Measurements from ENCODE around the gene SHROOM3. TPM values are rescaled to one million over a fixed set of nuclear protein-coding genes. Genes with fewer than 3 reads are reported as not detected.

Gene SHROOM3
- total and polyA plus RNA-seq, 2 donors from 2014 or later, result 5.5 to 67.3 TPM

DNA sequence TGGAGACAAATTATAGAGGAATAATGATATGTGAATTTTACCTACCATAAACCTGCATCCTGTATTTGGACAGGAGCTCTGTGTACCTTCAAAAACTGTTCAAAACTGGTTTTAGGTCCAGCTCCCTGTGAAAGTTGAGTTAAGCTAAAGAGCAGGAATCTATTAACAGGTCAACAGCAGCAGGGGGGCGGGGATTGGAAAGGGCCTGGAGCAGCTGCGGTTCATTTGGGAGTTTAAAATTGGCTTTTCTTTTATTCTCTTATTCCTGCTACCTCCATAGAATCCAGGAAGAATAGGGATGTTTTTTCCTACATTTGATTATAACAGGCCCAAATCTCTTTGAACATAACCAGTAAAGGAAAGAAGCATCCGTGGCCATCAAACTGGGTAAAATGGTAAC, 23.8 kb downstream of the SHROOM3 start:
- H3K27me3 ChIP-seq (ENCODE audit: control insufficient read depth, insufficient read depth, low read length), result no peaks in the 10 kb centered on the region
- DNase-seq (peak in 3 of 5 donors; percentile 33 to 72 (median 51)), FAIRE-seq (no peak)
- TF ChIP-seq, protein P1, sequence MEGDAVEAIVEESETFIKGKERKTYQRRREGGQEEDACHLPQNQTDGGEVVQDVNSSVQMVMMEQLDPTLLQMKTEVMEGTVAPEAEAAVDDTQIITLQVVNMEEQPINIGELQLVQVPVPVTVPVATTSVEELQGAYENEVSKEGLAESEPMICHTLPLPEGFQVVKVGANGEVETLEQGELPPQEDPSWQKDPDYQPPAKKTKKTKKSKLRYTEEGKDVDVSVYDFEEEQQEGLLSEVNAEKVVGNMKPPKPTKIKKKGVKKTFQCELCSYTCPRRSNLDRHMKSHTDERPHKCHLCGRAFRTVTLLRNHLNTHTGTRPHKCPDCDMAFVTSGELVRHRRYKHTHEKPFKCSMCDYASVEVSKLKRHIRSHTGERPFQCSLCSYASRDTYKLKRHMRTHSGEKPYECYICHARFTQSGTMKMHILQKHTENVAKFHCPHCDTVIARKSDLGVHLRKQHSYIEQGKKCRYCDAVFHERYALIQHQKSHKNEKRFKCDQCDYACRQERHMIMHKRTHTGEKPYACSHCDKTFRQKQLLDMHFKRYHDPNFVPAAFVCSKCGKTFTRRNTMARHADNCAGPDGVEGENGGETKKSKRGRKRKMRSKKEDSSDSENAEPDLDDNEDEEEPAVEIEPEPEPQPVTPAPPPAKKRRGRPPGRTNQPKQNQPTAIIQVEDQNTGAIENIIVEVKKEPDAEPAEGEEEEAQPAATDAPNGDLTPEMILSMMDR (IDR thresholded peaks at IDR 0.05; ENCODE audit: borderline replicate concordance, extremely low read depth, insufficient read depth), result no peak
- no peaks in the 10 kb centered on the region for H3K36me3 ChIP-seq (ENCODE audit: control insufficient read depth in 2 of 3, insufficient read depth in 3 of 3, low read length in 3 of 3)
- H3K9me3 ChIP-seq (ENCODE audit: control insufficient read depth in 2 of 3, insufficient read depth in 1 of 3, low read length in 3 of 3), result peaks cover 0 to 5% (median 0%) of the 10 kb centered on the region in 3 donors
- peak overlapping the region in 1 of 3 donors; percentile 24 for H3K4me3 ChIP-seq (ENCODE audit: low read length in 3 of 3)
- peaks cover 0 to 5% (median 3%) of the 10 kb centered on the region in 3 donors for H3K4me1 ChIP-seq (ENCODE audit: control insufficient read depth in 2 of 3, insufficient read depth in 2 of 3, low read depth in 1 of 3, low read length in 3 of 3)
- intact Hi-C loops (cut with DNase I), result no loop called here
- H3K27ac ChIP-seq (ENCODE audit: low read depth in 2 of 2, low read length in 2 of 2), result peak overlapping the region in 1 of 2 donors; percentile 41
- peak overlapping the region in 1 of 3 donors; percentile 29 for H3K9ac ChIP-seq (ENCODE audit: low read length in 3 of 3)

DNA sequence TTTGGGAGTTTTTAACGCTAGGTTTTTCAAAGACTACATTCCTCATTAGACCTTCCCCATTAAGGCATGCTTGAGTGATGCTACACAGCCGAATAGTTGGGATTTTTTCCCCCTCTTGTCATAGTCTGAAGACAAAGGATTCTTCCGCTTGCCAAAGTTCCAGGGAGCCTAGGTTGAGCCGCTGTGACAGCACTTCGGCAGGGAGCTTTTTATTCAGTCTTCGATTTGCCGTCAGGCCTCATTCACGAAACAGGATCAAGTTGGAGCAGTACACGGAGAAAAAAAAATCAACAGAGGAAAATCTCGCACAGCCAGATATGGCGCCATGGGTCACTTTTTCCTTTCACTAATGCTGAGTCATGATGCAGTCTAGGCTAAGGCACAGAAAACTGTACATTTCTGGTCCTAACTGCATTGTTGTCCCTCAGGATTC, 24.3 kb downstream of the SHROOM3 start:
- Histone ChIP-seq H3K4me3 (ENCODE audit: low read length in 3 of 3) (peak overlapping the region in 2 of 3 donors; percentile 13 to 24), H3K27ac (ENCODE audit: low read depth in 2 of 2, low read length in 2 of 2) (peak overlapping the region; percentile 61 to 74), H3K4me1 (ENCODE audit: control insufficient read depth in 2 of 3, insufficient read depth in 2 of 3, low read depth in 1 of 3, low read length in 3 of 3) (peaks cover 0 to 5% (median 3%) of the 10 kb centered on the region in 3 donors), H3K9ac (ENCODE audit: low read length in 3 of 3) (peak overlapping the region in 1 of 3 donors; percentile 29), H3K36me3 (ENCODE audit: control insufficient read depth in 2 of 3, insufficient read depth in 3 of 3, low read length in 3 of 3) (no peaks in the 10 kb centered on the region), H3K27me3 (ENCODE audit: control insufficient read depth, insufficient read depth, low read length) (no peaks in the 10 kb centered on the region), H3K9me3 (ENCODE audit: control insufficient read depth in 2 of 3, insufficient read depth in 1 of 3, low read length in 3 of 3) (peaks cover 0 to 7% (median 0%) of the 10 kb centered on the region in 3 donors)
- DNase-seq (peak in 3 of 5 donors; percentile 33 to 80 (median 77)), FAIRE-seq (no peak)
- TF ChIP-seq, protein P1 (IDR thresholded peaks at IDR 0.05; ENCODE audit: borderline replicate concordance, extremely low read depth, insufficient read depth), result no peak
- intact Hi-C loops (cut with DNase I), result no loop called here

DNA sequence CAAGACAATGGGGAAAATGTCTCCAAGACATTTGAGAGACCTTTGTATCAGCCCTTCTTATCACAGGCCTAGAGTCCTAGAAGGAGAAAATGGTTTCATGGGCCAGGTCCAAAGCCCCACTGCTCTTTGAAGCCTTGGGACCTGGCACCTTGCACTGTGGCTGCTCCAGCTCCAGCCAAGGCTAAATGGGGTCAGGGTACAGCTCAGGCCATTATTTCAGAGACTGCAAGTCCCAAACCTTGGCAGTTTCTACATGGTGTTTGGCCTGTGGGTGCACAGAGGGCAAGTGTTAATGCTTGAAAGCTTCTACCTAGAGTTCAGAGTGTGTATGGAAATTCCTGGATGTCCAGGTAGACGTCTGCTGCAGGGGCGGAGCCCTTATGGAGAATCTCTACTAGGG, 28.5 kb downstream of the SHROOM3 start:
- intact Hi-C loops (cut with DNase I), result no loop called here
- Histone ChIP-seq H3K27me3 (ENCODE audit: control insufficient read depth, insufficient read depth, low read length) (no peaks in the 10 kb centered on the region), H3K4me3 (ENCODE audit: low read length in 3 of 3) (no peak overlapping the region), H3K4me1 (ENCODE audit: control insufficient read depth in 2 of 3, insufficient read depth in 2 of 3, low read depth in 1 of 3, low read length in 3 of 3) (peaks cover 0 to 5% (median 3%) of the 10 kb centered on the region in 3 donors), H3K9ac (ENCODE audit: low read length in 3 of 3) (no peak overlapping the region), H3K36me3 (ENCODE audit: control insufficient read depth in 2 of 3, insufficient read depth in 3 of 3, low read length in 3 of 3) (no peaks in the 10 kb centered on the region), H3K9me3 (ENCODE audit: control insufficient read depth in 2 of 3, insufficient read depth in 1 of 3, low read length in 3 of 3) (peaks cover 0 to 7% (median 0%) of the 10 kb centered on the region in 3 donors), H3K27ac (ENCODE audit: low read depth in 2 of 2, low read length in 2 of 2) (no peak overlapping the region)
- FAIRE-seq (no peak), DNase-seq (no peak)
- TF ChIP-seq, protein P1 (IDR thresholded peaks at IDR 0.05; ENCODE audit: borderline replicate concordance, extremely low read depth, insufficient read depth), result no peak

DNA sequence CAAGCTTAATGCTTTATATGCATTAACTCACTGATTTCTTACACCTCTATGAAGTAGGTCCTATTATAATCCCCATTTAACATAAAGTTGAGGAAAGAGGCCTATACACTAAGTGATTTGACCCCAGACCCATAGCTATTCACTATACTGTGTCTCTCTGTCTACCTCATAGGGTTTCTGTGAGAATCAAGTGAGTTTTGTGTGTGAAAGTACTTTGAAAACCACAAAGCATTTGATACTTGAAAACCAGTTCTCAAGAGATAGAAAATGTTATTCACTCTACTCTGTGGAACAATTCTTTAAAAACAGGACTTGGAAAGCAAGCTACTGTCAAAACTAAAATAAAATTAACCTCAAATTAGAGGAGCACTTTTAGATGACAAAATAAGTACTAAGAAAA, 35.0 kb downstream of the SHROOM3 start:
- H3K27ac ChIP-seq (ENCODE audit: low read depth in 2 of 2, low read length in 2 of 2), result no peak overlapping the region
- no peak overlapping the region for H3K4me3 ChIP-seq (ENCODE audit: low read length in 3 of 3)
- H3K9me3 ChIP-seq (ENCODE audit: control insufficient read depth in 2 of 3, insufficient read depth in 1 of 3, low read length in 3 of 3), result no peaks in the 10 kb centered on the region
- H3K9ac ChIP-seq (ENCODE audit: low read length in 3 of 3), result no peak overlapping the region
- no peaks in the 10 kb centered on the region for H3K4me1 ChIP-seq (ENCODE audit: control insufficient read depth in 2 of 3, insufficient read depth in 2 of 3, low read depth in 1 of 3, low read length in 3 of 3)
- TF ChIP-seq, protein P1 (IDR thresholded peaks at IDR 0.05; ENCODE audit: borderline replicate concordance, extremely low read depth, insufficient read depth), result no peak
- H3K27me3 ChIP-seq (ENCODE audit: control insufficient read depth, insufficient read depth, low read length), result no peaks in the 10 kb centered on the region
- DNase-seq (no peak), FAIRE-seq (no peak)
- intact Hi-C loops (cut with DNase I), result no loop called here
- no peaks in the 10 kb centered on the region for H3K36me3 ChIP-seq (ENCODE audit: control insufficient read depth in 2 of 3, insufficient read depth in 3 of 3, low read length in 3 of 3)

Data from kidney (tissue), 14 donors.